Endothelial cell of umbilical vein (primary cell): ENCODE results near the gene CPLANE2. TPM values are rescaled to one million over a fixed set of nuclear protein-coding genes. Genes with fewer than 3 reads are reported as not detected.

Experiments
- BruUV-seq: library from RNA; stranded (reverse); fragments of 400-500 nt; replicated peaks from 2 replicates; lab custom pipeline; 2021; lab: Mats Ljungman, UMichigan
- CTCF ChIA-PET: fragments of 300-600, 350-600 bp; sonication (Branson Sonifier 250); formaldehyde crosslinking; loops from one replicate; lab custom pipeline; 2021; ENCODE audit warnings: antibody characterized with exemption, inconsistent platforms; lab: Charles Lee
- POLR2A ChIA-PET: fragments of 300-600, 350-600 bp; sonication (Branson Sonifier 250); formaldehyde crosslinking; loops from one replicate; lab custom pipeline; 2021; ENCODE audit warnings: antibody characterized with exemption, inconsistent platforms; lab: Charles Lee
- DNase-seq: peaks from one replicate; pipeline ENCODE4 v3.0.0-alpha.2; 2011; ENCODE audit warnings: low read depth, low spot score
- FAIRE-seq: peaks from 2 replicates; lab custom pipeline; 2011; peaks lifted over from hg19 to GRCh38; lab: Jason Lieb, UNC
- H2AFZ ChIP-seq: 2 replicates; pipeline ENCODE4 v1.6.0; 2012; ENCODE audit warnings: low read depth, low read length, control low read depth, inconsistent platforms
- H3K27ac ChIP-seq: 2 replicates; pipeline ENCODE4 v1.5.1; 2011; ENCODE audit warnings: low read depth, mild to moderate bottlenecking, control low read depth, low read length, moderate library complexity; ENCODE audit not compliant: insufficient read depth
- H3K27me3 ChIP-seq, 2 experiments: 2 replicates each; pipeline versions ENCODE4 v1.6.0 to v1.6.1; 2011; ENCODE audit warnings: low read length in 2 of 2, mixed read lengths in 1 of 2; ENCODE audit not compliant: control insufficient read depth in 2 of 2, insufficient read depth in 2 of 2
- H3K36me3 ChIP-seq, 2 experiments: 2 replicates in 1 of 2; 3 replicates in 1 of 2; pipeline ENCODE4 v1.5.1; 2011; ENCODE audit warnings: low read length in 2 of 2, mild to moderate bottlenecking in 1 of 2, moderate library complexity in 1 of 2; ENCODE audit not compliant: control insufficient read depth in 2 of 2, insufficient read depth in 2 of 2; ENCODE audit errors: extremely low read depth in 1 of 2
- H3K4me1 ChIP-seq: 3 replicates; pipeline ENCODE4 v1.5.1; 2011; ENCODE audit warnings: mild to moderate bottlenecking, low read length; ENCODE audit not compliant: control insufficient read depth, insufficient read depth; ENCODE audit errors: extremely low read depth
- H3K4me2 ChIP-seq: 2 replicates; pipeline ENCODE4 v1.6.1; 2011; ENCODE audit warnings: low read length, control low read depth, mixed read lengths; ENCODE audit not compliant: insufficient read depth
- H3K4me3 ChIP-seq, 3 experiments: fragments of 200-600 bp in 1 of 3; sonication (generic), shearing (Covaris generic) in 1 of 3; replicated peaks in 1 of 3; 2 replicates each; pipeline ENCODE4 v1.5.1; 2011 to 2016; ENCODE audit warnings: control low read depth in 3 of 3, low read length in 3 of 3, mild to moderate bottlenecking in 2 of 3, inconsistent platforms in 1 of 3, low read depth in 1 of 3, moderate library complexity in 1 of 3; ENCODE audit not compliant: insufficient read depth in 1 of 3
- H3K79me2 ChIP-seq: 2 replicates; pipeline ENCODE4 v1.6.0; 2012; ENCODE audit warnings: low read length, inconsistent platforms; ENCODE audit not compliant: control insufficient read depth, insufficient read depth
- H3K9ac ChIP-seq: replicated peaks from 2 replicates; pipeline ENCODE3; 2011; ENCODE audit warnings: low read length, control low read depth; ENCODE audit not compliant: insufficient read depth; ENCODE audit errors: extremely low read depth
- H3K9me1 ChIP-seq: replicated peaks from 3 replicates; pipeline ENCODE4 v1.6.0; 2011; ENCODE audit warnings: mild to moderate bottlenecking, low read length; ENCODE audit not compliant: control insufficient read depth, insufficient read depth; ENCODE audit errors: extremely low read depth
- H3K9me3 ChIP-seq: replicated peaks from 2 replicates; pipeline ENCODE4 v1.5.1; 2012; ENCODE audit warnings: low read length, inconsistent platforms; ENCODE audit not compliant: control insufficient read depth, insufficient read depth
- H4K20me1 ChIP-seq: replicated peaks from 2 replicates; pipeline ENCODE3; 2011; ENCODE audit warnings: mild to moderate bottlenecking, low read length; ENCODE audit not compliant: control insufficient read depth, insufficient read depth; ENCODE audit errors: extremely low read depth
- EZH2 ChIP-seq: IDR thresholded peaks from 2 replicates; pipeline ENCODE4 v1.6.1; 2012; ENCODE audit warnings: borderline replicate concordance, low read depth, mild to moderate bottlenecking, moderate library complexity, low read length, inconsistent platforms; ENCODE audit not compliant: severe bottlenecking
- FOS ChIP-seq: IDR thresholded peaks from 2 replicates; pipeline ENCODE4 v1.6.1; 2011; ENCODE audit warnings: mild to moderate bottlenecking, low read length, moderate library complexity, borderline replicate concordance; ENCODE audit not compliant: insufficient read depth
- GATA2 ChIP-seq: IDR thresholded peaks from 2 replicates; pipeline ENCODE4 v1.7.0; 2011; ENCODE audit warnings: low read depth, mild to moderate bottlenecking, moderate library complexity, mixed read lengths, low read length; ENCODE audit not compliant: insufficient read length, insufficient read depth
- JUN ChIP-seq: IDR thresholded peaks from 2 replicates; pipeline ENCODE4 v1.6.1; 2011; ENCODE audit warnings: borderline replicate concordance, low read depth; ENCODE audit not compliant: insufficient read length, insufficient read depth
- MYC ChIP-seq: IDR thresholded peaks from one replicate; pipeline ENCODE4 v1.6.1; 2011; ENCODE audit warnings: mild to moderate bottlenecking, low read depth, low read length
- POLR2A ChIP-seq: IDR thresholded peaks from 2 replicates; pipeline ENCODE4 v1.6.1; 2012; ENCODE audit warnings: low read depth, mild to moderate bottlenecking, control low read depth, low read length
- POLR2AphosphoS5 ChIP-seq: IDR thresholded peaks from 2 replicates; pipeline ENCODE4 v1.6.1; 2012; ENCODE audit warnings: low read depth, mild to moderate bottlenecking, control low read depth, low read length, moderate library complexity; ENCODE audit not compliant: insufficient read depth
- dilution Hi-C: fragments of 300-500 bp; cut with MboI; formaldehyde crosslinking; loops from one replicate; pipeline ENCODE4 v1.15.0; 2019; ENCODE audit warnings: low sequenced_read_pairs; ENCODE audit not compliant: extremely low pct_ligation_motif_present
- intact Hi-C: fragments of 100-400 bp; cut with micrococcal nuclease; formaldehyde crosslinking; loops from one replicate; pipeline ENCODE4 v1.10.0; 2022
- polyA plus RNA-seq, 4 experiments: library from polyadenylated mRNA; depleted of rRNA in 3 of 4; stranded (reverse) in 3 of 4; unstranded in 1 of 4; fragments of >200 nt; gene quantifications; 2 replicates each; pipeline versions ENCODE4 v1.2.1 to v1.2.3, GENCODE V29; 2011 to 2012; ENCODE audit warnings: missing spikeins in 1 of 4
- total RNA-seq: library from RNA; stranded (reverse); gene quantifications from 2 replicates; pipeline ENCODE4 v1.2.3, GENCODE V29; 2021
- TF ChIP-seq, protein P1 (sequence below), 2 donors: IDR thresholded peaks; 1 replicate in 1 of 2; 2 replicates in 1 of 2; pipeline ENCODE4 v1.5.1; 2011; ENCODE audit warnings: low read length in 2 of 2, mild to moderate bottlenecking in 2 of 2, moderate library complexity in 2 of 2, control low read depth in 1 of 2, inconsistent platforms in 1 of 2, low read depth in 1 of 2; ENCODE audit not compliant: insufficient read depth in 1 of 2; ENCODE audit errors: extremely low read depth in 1 of 2
- TF ChIP-seq, protein P2 (sequence below): IDR thresholded peaks from 2 replicates; pipeline ENCODE4 v1.6.1; 2011; ENCODE audit not compliant: insufficient read depth, insufficient read length

The CPLANE2 gene
- total and polyA plus RNA-seq, 2 donors (not counting 3 experiments of a cell fraction or from before 2014, with no cell fraction given) = 3.9 to 4.6 TPM

DNA sequence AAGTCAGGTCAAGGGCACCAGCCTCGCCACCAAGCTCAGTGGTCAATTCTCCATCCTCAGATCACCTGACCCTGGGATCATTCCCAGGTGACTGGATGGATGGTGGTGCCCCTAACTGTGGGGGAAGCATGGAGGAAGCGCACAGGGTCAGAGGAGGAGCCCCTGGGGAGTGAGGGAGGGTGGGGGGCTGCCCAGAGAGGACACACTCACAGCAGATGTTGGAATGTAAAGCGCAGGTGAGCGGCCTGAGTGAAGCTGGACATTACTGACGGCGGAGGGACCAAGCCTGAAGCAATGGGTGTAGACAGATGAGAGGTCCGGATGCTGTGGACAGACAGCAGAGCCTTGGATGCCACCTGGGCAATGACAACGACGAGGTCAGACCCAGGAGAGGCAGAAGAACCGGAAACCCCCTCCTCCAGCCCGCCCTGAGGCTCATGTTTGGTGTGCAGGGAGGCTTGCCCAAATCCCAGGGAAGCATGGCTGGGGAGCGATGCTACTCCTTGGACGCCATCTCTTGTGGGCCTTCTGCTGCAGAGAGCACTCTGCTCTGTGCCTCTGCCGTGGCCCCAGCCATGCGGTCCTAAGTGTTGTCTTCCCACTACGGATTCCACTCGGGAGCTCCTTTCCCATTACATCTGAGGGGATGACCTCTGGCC lies 5.7 kb upstream of the CPLANE2 start:
- H2AFZ ChIP-seq = no peak overlapping the region
- peaks cover 6% of the 10 kb centered on the region for H3K4me1 ChIP-seq
- no peaks in the 10 kb centered on the region for H3K79me2 ChIP-seq
- intact Hi-C loops (no loop called here), dilution Hi-C loops (no loop called here)
- ChIA-PET CTCF (interaction anchor here (0.6 to 9.5 kb wide), 5 partner anchors 9 to 165 kb away, joined by 3 to 179 read pairs (median 5); partner anchors contain the start of gene FAM131C), POLR2A (no interaction called here)
- H3K9me1 ChIP-seq = no peaks in the 10 kb centered on the region
- no peak overlapping the region for H3K9ac ChIP-seq
- H4K20me1 ChIP-seq = no peaks in the 10 kb centered on the region
- H3K4me2 ChIP-seq = no peak overlapping the region
- BruUV-seq = no TSS peak
- no peak for DNase-seq
- no peaks in the 10 kb centered on the region for H3K27me3 ChIP-seq
- FAIRE-seq = no peak
- no peak for TF ChIP-seq POLR2A
- TF ChIP-seq POLR2AphosphoS5 = no peak
- no peak for TF ChIP-seq JUN
- no peak for TF ChIP-seq FOS
- no peak for TF ChIP-seq MYC
- TF ChIP-seq EZH2 = no peak
- TF ChIP-seq, protein P1, sequence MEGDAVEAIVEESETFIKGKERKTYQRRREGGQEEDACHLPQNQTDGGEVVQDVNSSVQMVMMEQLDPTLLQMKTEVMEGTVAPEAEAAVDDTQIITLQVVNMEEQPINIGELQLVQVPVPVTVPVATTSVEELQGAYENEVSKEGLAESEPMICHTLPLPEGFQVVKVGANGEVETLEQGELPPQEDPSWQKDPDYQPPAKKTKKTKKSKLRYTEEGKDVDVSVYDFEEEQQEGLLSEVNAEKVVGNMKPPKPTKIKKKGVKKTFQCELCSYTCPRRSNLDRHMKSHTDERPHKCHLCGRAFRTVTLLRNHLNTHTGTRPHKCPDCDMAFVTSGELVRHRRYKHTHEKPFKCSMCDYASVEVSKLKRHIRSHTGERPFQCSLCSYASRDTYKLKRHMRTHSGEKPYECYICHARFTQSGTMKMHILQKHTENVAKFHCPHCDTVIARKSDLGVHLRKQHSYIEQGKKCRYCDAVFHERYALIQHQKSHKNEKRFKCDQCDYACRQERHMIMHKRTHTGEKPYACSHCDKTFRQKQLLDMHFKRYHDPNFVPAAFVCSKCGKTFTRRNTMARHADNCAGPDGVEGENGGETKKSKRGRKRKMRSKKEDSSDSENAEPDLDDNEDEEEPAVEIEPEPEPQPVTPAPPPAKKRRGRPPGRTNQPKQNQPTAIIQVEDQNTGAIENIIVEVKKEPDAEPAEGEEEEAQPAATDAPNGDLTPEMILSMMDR (IDR thresholded peaks at IDR 0.05; ENCODE audit: extremely low read depth in 1 of 2, insufficient read depth in 1 of 2, low read depth in 1 of 2, low read length in 2 of 2) = no peak
- no peak for TF ChIP-seq GATA2
- TF ChIP-seq, protein P2, sequence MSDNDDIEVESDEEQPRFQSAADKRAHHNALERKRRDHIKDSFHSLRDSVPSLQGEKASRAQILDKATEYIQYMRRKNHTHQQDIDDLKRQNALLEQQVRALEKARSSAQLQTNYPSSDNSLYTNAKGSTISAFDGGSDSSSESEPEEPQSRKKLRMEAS = no peak
- H3K9me3 ChIP-seq = no peaks in the 10 kb centered on the region
- no peak overlapping the region for H3K27ac ChIP-seq
- no peak overlapping the region for H3K4me3 ChIP-seq
- H3K36me3 ChIP-seq = peaks cover 0 to 2% of the 10 kb centered on the region in 2 experiments
